ENCODE data around the gene PTGES2. TPM values are rescaled to one million over a fixed set of nuclear protein-coding genes. Genes with fewer than 3 reads are reported as not detected.

PTGES2 gene
- 53.4 and 70.1 TPM in 2 replicates for total RNA-seq

GRCh38 chr9:128127568-128127989 lies at the start of gene PTGES2:
PTGES2 (minus strand) TSS chr9:128127729; CDS start chr9:128127717, 12 bp downstream.

GRCh38 chr9:128159784-128160602 lies 32.5 kb upstream of the PTGES2 start, which contains the start of gene BBLN:
BBLN (plus strand) TSS chr9:128160265; CDS start chr9:128160408, 143 bp downstream.

GRCh38 chr9:128149001-128149701 lies 21.6 kb upstream of the PTGES2 start, which contains the start of gene LCN2:
LCN2 (plus strand) TSS chr9:128149453; CDS start chr9:128149526, 73 bp downstream.

Other genes with a start within 250 kb of the PTGES2 start
- gene ST6GALNAC6, start 228.1 kb downstream of the PTGES2 start, total RNA-seq: 20.5 and 25.0 TPM in 2 replicates
- gene ST6GALNAC4, start 210.7 kb downstream of the PTGES2 start, total RNA-seq: 24.1 and 59.5 TPM in 2 replicates
- gene PIP5KL1, start 197.0 kb downstream of the PTGES2 start, total RNA-seq: 1.5 and 2.3 TPM in 2 replicates
- gene DPM2, start 189.9 kb downstream of the PTGES2 start, total RNA-seq: 8.9 and 13.2 TPM in 2 replicates
- 10.1 and 20.0 TPM in 2 replicates for gene EEIG1, start 146.7 kb downstream of the PTGES2 start, total RNA-seq
- gene NAIF1, start 60.4 kb downstream of the PTGES2 start, total RNA-seq: 8.2 and 11.6 TPM in 2 replicates
- 19.2 and 21.7 TPM in 2 replicates for gene SLC25A25, start 59.5 kb downstream of the PTGES2 start, total RNA-seq
- gene LCN2, start 21.7 kb upstream of the PTGES2 start, total RNA-seq: not detected in 2 replicates
- gene BBLN, start 32.5 kb upstream of the PTGES2 start, total RNA-seq: 40.9 and 47.8 TPM in 2 replicates
- 17.2 and 42.0 TPM in 2 replicates for gene CIZ1, start 63.8 kb upstream of the PTGES2 start, total RNA-seq
- gene DNM1, start 75.7 kb upstream of the PTGES2 start, total RNA-seq: 9.5 and 14.2 TPM in 2 replicates
- gene GOLGA2, start 148.3 kb upstream of the PTGES2 start, total RNA-seq: 146 and 160 TPM in 2 replicates
- gene SWI5, start 148.5 kb upstream of the PTGES2 start, total RNA-seq: 34.6 and 38.0 TPM in 2 replicates
- 8.9 and 10.4 TPM in 2 replicates for gene TRUB2, start 194.7 kb upstream of the PTGES2 start, total RNA-seq
- 19.6 and 20.8 TPM in 2 replicates for gene COQ4, start 195.1 kb upstream of the PTGES2 start, total RNA-seq
- 16.3 and 22.0 TPM in 2 replicates for gene SLC27A4, start 212.8 kb upstream of the PTGES2 start, total RNA-seq
- 20.5 and 34.4 TPM in 2 replicates for gene URM1, start 243.6 kb upstream of the PTGES2 start, total RNA-seq